Measurements from ENCODE around the gene ZNG1C.
"Not testable (repeated sequence)": the region's sequence is repeated elsewhere in the genome, so short reads cannot be mapped to it uniquely, and the experiment has no call there.

Gene ZNG1C

DNA sequence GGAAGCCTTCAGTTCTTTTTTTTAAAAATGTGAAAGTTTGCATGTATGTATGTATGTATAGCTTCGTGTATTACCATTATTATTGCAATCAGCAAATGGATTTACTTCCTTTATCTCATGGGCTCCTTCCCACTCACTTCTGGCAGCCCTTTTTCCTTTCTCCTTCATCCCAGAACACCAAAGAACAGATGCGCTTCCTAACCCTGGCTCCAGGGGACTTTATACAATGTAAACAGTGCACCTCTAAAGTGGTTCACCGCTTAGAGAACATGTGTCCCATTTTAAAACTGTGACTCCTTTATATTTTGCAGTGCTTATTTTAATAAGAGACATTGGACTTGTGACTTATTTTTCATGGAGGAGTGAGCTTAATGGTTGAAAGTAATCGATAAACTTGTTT is 101.5 kb downstream of the ZNG1C start:
- DNase-seq, result not testable (repeated sequence)

DNA sequence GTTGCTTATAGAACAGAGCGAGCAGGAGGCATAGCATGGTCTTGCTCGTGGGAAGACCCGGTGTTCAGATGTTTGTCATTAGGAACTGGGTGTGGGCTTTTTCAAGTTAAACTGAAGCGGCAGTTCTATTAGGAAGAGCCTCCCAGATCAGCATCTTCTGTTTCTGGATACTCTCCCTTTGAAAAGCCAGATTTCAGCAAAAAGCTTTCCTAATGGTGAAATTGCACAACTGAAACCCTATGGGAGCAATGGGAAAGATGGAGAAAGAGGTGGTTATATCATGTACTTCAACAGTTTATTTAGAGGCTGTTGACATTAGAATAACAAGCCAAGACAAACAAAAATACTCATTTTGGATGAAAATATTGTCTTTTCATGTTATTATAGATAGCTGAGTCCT is 102.2 kb downstream of the ZNG1C start:
- DNase-seq, result not testable (repeated sequence)

All from GDM1 (cell line).